Measurements from ENCODE around the gene SHC2.

- TF ChIP-seq TAF1 (IDR thresholded peaks at IDR 0.05; ENCODE audit: borderline replicate concordance, low read depth, low read length) (no peak), POLR2A (IDR thresholded peaks at IDR 0.05; ENCODE audit: low read depth, low read length) (no peak), POLR2AphosphoS5 (IDR thresholded peaks at IDR 0.05; ENCODE audit: low read depth, low read length) (no peak)
Observed at GRCh38 chr19:369256-369655, 91.6 kb downstream of the SHC2 start.

Data from GM12892 (cell line).